GM23248 (cell line): Measurements from ENCODE around the gene CTXND2.

Experiments used
- EZH2 ChIP-seq: fragments of 200-600 bp; sonication (generic); IDR thresholded peaks from 2 replicates; pipeline ENCODE4 v1.6.1; 2018; ENCODE audit warnings: antibody characterized with exemption, mild to moderate bottlenecking; ENCODE audit not compliant: insufficient read depth, poor library complexity, severe bottlenecking
- EZH2phosphoT487 ChIP-seq: fragments of 200-600 bp; sonication (generic); IDR thresholded peaks from 2 replicates; pipeline ENCODE4 v1.6.1; 2018; ENCODE audit warnings: antibody characterized with exemption, moderate library complexity, mild to moderate bottlenecking, low read depth; ENCODE audit not compliant: insufficient read depth

DNA sequence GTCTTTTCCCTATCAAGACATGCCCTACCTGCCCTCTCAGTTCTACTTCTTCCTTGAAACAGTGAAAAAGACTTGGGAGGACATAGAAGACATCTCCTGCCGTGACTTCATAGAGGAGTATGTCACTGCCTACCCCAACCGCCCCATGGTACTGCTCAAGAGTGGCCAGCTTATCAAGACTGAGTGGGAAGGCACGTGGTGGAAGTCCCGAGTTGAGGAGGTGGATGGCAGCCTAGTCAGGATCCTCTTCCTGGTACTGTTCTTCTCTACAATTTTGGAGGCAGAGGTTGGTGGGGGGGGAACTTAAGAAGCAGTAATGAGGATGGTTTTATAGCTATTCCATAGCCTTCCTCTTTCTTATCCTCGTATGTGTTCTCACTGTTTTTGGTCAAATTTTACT, 57.9 kb downstream of the CTXND2 start:
- TF ChIP-seq EZH2 (no peak), EZH2phosphoT487 (no peak)
